ENCODE results near the gene IL32. TPM values are rescaled to one million over a fixed set of nuclear protein-coding genes. Genes with fewer than 3 reads are reported as not detected.
A peak's percentile ranks its signal among the peaks of the same experiment; 100 is the strongest.
"Not testable (repeated sequence)": the region's sequence is repeated elsewhere in the genome, so short reads cannot be mapped to it uniquely, and the experiment has no call there.

The IL32 gene
- total and polyA plus RNA-seq, 4 donors: 18.2 to 137 (median 50.9) TPM

DNA sequence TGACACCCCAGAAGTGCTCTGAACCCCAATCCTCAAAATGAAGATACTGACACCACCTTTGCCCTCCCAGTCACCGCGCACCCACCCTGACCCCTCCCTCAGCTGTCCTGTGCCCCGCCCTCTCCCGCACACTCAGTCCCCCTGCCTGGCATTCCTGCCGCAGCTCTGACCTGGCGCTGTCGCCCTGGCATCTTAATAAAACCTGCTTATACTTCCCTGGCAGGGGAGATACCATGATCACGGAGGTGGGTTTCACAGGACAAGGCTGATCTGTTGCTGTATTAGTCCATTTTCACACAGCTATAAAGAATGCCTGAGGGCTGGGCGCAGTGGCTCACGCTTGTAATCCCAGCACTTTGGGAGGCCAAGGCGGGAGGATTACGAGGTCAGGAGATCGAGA is 16.5 kb downstream of the IL32 start:
- ATAC-seq (ENCODE audit: low FRiP score); H3K27me3 ChIP-seq (ENCODE audit: control insufficient read depth in 1 of 2, insufficient read depth in 2 of 2, low read length in 1 of 2); DNase-seq; H3K9me3 ChIP-seq (ENCODE audit: control insufficient read depth, low read length); H3K4me1 ChIP-seq (ENCODE audit: control insufficient read depth in 1 of 2, insufficient read depth in 2 of 2, low read length in 2 of 2); H3K36me3 ChIP-seq (ENCODE audit: control insufficient read depth in 1 of 2, insufficient read depth in 2 of 2, low read length in 1 of 2); H3K4me3 ChIP-seq (ENCODE audit: low read length in 2 of 2); intact Hi-C loops (cut with DNase I); H3K27ac ChIP-seq (ENCODE audit: low read depth in 1 of 2, low read length in 2 of 2): not testable (repeated sequence)
- 92 to 93% methylated on average over 13 of the region's 13 CpGs for WGBS, 2 donors

DNA sequence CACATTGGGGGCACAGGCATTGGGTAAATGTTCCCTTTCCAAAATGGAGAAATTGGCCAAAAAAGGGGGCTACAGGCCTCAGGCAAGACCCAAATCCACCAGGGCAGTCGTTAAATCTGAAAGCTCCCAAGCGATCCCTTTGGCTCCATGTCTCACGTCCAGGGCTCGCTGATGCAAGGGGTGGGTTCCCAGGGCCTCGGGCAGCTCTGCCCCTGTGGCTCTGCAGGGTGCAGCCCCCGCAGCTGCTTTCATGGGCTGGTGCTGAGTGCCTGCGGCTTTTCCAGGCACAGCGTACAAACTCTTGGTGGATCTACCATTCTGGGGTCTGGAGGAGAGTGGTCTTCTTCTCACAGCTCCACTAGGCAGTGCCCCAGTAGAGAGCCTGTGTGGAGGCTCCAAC is 18.0 kb downstream of the IL32 start:
- WGBS, 2 donors: 84 to 91% methylated on average over 8 of the region's 8 CpGs
- H3K36me3 ChIP-seq (ENCODE audit: control insufficient read depth in 1 of 2, insufficient read depth in 2 of 2, low read length in 1 of 2); intact Hi-C loops (cut with DNase I); DNase-seq; ATAC-seq (ENCODE audit: low FRiP score); H3K27ac ChIP-seq (ENCODE audit: low read depth in 1 of 2, low read length in 2 of 2); H3K9me3 ChIP-seq (ENCODE audit: control insufficient read depth, low read length); H3K27me3 ChIP-seq (ENCODE audit: control insufficient read depth in 1 of 2, insufficient read depth in 2 of 2, low read length in 1 of 2); H3K4me1 ChIP-seq (ENCODE audit: control insufficient read depth in 1 of 2, insufficient read depth in 2 of 2, low read length in 2 of 2); H3K4me3 ChIP-seq (ENCODE audit: low read length in 2 of 2): not testable (repeated sequence)

DNA sequence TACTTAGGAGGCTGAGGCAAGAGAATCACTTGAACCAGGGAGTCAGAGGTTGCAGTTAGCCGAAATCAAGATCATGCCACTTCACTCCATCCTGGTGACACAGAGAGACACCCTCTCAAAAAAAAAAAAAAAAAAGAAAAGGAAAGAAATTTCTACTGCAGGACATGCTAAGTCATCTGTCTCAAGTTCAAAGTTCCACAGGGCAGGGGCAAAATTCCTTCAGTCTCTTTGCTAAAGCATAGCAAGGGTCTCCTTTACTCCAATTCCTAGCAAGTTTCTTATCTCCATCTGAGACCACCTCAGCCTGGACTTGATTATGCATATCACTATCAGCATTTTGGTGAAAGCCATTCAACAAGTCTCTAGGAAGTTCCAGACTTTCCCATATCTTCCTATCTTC is 19.1 kb downstream of the IL32 start:
- ATAC-seq (ENCODE audit: low FRiP score) (no peak), DNase-seq (no peak)
- Histone ChIP-seq H3K27ac (ENCODE audit: low read depth in 1 of 2, low read length in 2 of 2) (no peak overlapping the region), H3K27me3 (ENCODE audit: control insufficient read depth in 1 of 2, insufficient read depth in 2 of 2, low read length in 1 of 2) (no peaks in the 10 kb centered on the region), H3K4me1 (ENCODE audit: control insufficient read depth in 1 of 2, insufficient read depth in 2 of 2, low read length in 2 of 2) (no peaks in the 10 kb centered on the region), H3K9me3 (ENCODE audit: control insufficient read depth, low read length) (no peaks in the 10 kb centered on the region), H3K4me3 (ENCODE audit: low read length in 2 of 2) (no peak overlapping the region), H3K36me3 (ENCODE audit: control insufficient read depth in 1 of 2, insufficient read depth in 2 of 2, low read length in 1 of 2) (no peaks in the 10 kb centered on the region)
- 87 to 89% methylated on average over 1 of the region's 1 CpG for WGBS, 2 donors
- intact Hi-C loops (cut with DNase I): no loop called here

DNA sequence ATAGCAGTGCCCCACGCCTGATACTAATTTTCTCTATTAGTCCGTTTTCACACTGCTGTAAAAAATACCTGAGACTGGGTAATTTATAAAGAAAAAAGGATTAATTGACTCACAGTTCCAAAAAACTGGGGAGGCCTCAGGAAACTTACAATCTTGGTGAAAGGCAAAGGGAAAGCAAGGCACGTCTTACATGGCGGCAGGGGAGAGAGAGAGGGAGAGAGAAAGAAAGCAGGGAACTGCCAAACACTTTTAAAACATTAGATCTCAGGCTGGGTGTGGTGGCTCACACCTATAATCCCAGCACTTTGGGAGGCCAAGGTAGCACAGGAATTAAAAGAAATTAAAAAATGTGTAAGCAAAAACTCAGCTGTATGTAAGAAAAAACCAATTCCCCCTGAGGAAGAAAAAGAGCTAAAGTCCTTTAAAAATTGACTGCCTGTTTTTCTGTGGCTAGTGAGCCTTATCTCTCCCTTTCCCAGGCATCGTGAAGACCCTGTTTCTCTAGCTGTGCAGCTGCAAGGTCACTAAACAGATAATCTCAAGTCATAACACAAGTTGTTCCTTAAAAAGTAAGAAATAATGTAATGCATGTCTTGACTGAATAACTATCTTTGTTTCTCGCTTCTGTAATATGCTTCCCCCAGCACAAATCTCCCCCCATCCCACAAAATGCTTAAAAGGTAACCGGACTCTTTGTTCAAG is 19.7 kb downstream of the IL32 start:
- ATAC-seq (ENCODE audit: low FRiP score): no peak
- DNase-seq: no peak
- intact Hi-C loops (cut with DNase I): no loop called here
- H3K27ac ChIP-seq (ENCODE audit: low read depth in 1 of 2, low read length in 2 of 2): no peak overlapping the region
- H3K27me3 ChIP-seq (ENCODE audit: control insufficient read depth in 1 of 2, insufficient read depth in 2 of 2, low read length in 1 of 2): no peaks in the 10 kb centered on the region
- H3K4me1 ChIP-seq (ENCODE audit: control insufficient read depth in 1 of 2, insufficient read depth in 2 of 2, low read length in 2 of 2): no peaks in the 10 kb centered on the region
- H3K36me3 ChIP-seq (ENCODE audit: control insufficient read depth in 1 of 2, insufficient read depth in 2 of 2, low read length in 1 of 2): no peaks in the 10 kb centered on the region
- no peak overlapping the region for H3K4me3 ChIP-seq (ENCODE audit: low read length in 2 of 2)
- WGBS, 2 donors: 79 to 83% methylated on average over 7 of the region's 7 CpGs
- no peaks in the 10 kb centered on the region for H3K9me3 ChIP-seq (ENCODE audit: control insufficient read depth, low read length)

DNA sequence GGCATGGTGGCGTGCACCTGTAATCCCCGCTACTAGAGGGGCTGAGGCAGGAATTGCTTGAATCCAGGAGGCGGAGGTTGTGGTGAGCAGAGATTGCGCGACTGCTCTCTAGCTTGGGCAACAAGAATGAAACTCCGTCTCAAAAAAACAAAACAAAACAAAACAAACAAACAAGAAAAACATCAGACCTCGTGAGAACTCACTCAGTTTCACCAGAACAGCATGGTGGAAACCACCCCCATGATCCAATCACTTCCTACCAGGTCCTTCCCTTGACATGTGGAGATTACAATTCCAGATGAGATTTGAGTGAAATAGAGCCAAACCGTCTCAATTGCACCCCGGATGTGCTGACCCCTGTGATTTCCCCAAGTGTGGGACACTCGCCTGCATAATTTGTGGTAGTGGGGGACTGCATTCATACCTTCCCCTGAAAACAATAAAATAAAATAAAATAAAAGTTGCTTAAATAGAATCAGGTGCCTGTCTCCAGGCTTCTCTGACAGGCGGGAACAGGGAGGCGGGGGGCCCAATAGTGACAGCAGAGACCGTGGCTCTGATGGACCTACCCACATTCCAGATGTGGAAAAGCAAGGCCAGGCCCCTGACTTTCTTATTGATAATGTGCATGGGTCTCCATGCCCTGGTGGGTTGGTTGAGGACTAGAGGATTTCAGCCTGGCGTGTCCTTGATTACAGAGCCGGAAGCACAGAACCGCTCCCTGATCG is 20.6 kb downstream of the IL32 start:
- H3K4me1 ChIP-seq (ENCODE audit: control insufficient read depth in 1 of 2, insufficient read depth in 2 of 2, low read length in 2 of 2): no peaks in the 10 kb centered on the region
- H3K9me3 ChIP-seq (ENCODE audit: control insufficient read depth, low read length): no peaks in the 10 kb centered on the region
- no peaks in the 10 kb centered on the region for H3K27me3 ChIP-seq (ENCODE audit: control insufficient read depth in 1 of 2, insufficient read depth in 2 of 2, low read length in 1 of 2)
- intact Hi-C loops (cut with DNase I): no loop called here
- H3K36me3 ChIP-seq (ENCODE audit: control insufficient read depth in 1 of 2, insufficient read depth in 2 of 2, low read length in 1 of 2): no peaks in the 10 kb centered on the region
- 88 to 89% methylated on average over 17 of the region's 17 CpGs for WGBS, 2 donors
- DNase-seq (no peak), ATAC-seq (ENCODE audit: low FRiP score) (no peak)
- no peak overlapping the region for H3K27ac ChIP-seq (ENCODE audit: low read depth in 1 of 2, low read length in 2 of 2)
- H3K4me3 ChIP-seq (ENCODE audit: low read length in 2 of 2): no peak overlapping the region

DNA sequence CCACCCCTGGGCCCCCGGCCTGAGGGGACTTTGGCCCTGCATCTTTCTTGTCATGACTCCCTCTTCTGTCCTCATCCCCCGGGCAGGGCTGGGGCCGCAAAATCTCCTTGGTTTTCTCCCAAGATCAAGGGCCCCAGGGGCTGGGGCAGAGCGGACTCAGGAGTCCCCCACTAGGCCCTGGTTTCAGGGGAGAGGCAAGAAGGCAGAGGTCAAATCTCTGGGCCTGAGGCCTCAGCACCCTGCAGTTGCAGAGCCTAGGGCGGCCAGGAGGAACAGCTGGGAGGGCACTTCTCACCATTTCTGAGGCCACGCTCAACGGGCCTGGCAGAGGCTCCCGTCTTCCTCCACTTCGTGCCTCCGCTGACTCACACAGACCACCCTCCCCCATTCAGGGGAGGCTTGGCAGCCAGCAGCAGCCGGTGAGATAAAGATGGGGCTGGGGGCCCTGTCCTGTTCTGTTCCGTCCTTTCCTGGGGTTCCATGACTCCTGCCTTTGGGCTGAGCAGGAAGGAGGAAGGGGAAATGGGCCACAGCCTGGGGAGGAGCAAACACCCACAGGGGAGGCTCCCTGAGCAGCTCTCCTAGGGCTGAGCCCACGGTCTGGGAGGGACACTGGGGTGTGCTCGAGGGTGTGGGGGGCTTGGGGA is 21.3 kb downstream of the IL32 start:
- Histone ChIP-seq H3K4me1 (ENCODE audit: control insufficient read depth in 1 of 2, insufficient read depth in 2 of 2, low read length in 2 of 2) (no peaks in the 10 kb centered on the region), H3K36me3 (ENCODE audit: control insufficient read depth in 1 of 2, insufficient read depth in 2 of 2, low read length in 1 of 2) (no peaks in the 10 kb centered on the region), H3K4me3 (ENCODE audit: low read length in 2 of 2) (no peak overlapping the region), H3K9me3 (ENCODE audit: control insufficient read depth, low read length) (no peaks in the 10 kb centered on the region), H3K27ac (ENCODE audit: low read depth in 1 of 2, low read length in 2 of 2) (no peak overlapping the region), H3K27me3 (ENCODE audit: control insufficient read depth in 1 of 2, insufficient read depth in 2 of 2, low read length in 1 of 2) (no peaks in the 10 kb centered on the region)
- ATAC-seq (ENCODE audit: low FRiP score): peak; percentile 53
- DNase-seq: no peak
- intact Hi-C loops (cut with DNase I): no loop called here
- WGBS, 2 donors: 82 to 83% methylated on average over 14 of the region's 14 CpGs

DNA sequence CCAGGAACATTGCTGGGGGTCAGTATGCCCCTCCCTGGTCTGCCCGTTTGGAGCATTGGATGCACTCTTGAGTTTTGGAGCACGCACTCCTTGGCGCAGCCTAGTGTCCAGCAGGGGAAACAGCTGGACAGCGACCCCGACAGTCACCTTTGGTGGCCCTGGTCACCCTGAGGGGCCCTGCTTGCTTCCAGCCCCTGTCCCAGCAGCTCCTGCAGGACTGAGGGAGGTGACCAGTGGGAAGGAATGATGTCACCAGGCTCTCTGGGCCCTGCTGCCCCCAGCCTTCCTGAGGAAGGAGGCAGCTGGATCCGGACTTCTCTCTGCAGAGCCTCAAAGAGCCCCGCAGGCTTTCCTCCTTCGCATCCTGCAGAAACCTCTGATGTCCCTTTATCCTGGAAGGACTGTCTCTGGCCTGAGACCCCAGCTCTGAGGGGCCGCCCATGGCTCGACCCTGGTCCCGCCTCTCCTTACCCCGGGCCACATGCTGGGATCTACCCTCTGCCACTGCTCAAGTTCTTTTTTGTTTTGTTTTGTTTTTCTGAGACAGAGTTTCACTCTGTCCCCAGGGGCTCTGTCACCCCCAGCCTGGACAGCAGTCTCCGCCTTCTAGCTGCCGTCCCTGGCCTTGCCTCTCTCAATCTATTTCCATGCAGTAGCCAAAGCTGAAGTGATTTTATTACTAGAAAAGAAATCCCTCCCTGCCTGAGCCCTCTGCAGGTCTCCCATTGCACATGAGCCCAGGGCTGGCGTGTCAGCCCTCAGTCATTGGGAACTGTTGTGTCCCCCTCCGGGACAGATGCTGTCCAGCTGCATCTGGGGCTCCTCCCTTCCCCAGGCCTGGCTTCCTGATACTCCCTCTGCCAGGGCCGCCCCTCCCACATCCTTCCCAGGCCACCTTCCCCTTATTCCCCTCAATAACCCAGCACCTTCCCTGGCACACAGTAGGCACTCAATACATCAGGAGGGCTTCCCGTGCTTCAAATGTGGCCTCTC is 22.1 kb downstream of the IL32 start:
- Histone ChIP-seq H3K27me3 (ENCODE audit: control insufficient read depth in 1 of 2, insufficient read depth in 2 of 2, low read length in 1 of 2) (no peaks in the 10 kb centered on the region), H3K36me3 (ENCODE audit: control insufficient read depth in 1 of 2, insufficient read depth in 2 of 2, low read length in 1 of 2) (no peaks in the 10 kb centered on the region), H3K27ac (ENCODE audit: low read depth in 1 of 2, low read length in 2 of 2) (no peak overlapping the region), H3K9me3 (ENCODE audit: control insufficient read depth, low read length) (no peaks in the 10 kb centered on the region), H3K4me3 (ENCODE audit: low read length in 2 of 2) (no peak overlapping the region), H3K4me1 (ENCODE audit: control insufficient read depth in 1 of 2, insufficient read depth in 2 of 2, low read length in 2 of 2) (no peaks in the 10 kb centered on the region)
- ATAC-seq (ENCODE audit: low FRiP score) (peak; percentile 42), DNase-seq (no peak)
- intact Hi-C loops (cut with DNase I): no loop called here
- WGBS, 2 donors: 63 to 64% methylated on average over 18 of the region's 18 CpGs

GRCh38 chr16:3088450-3088849 is 23.0 kb downstream of the IL32 start:
- Histone ChIP-seq H3K4me3 (ENCODE audit: low read length in 2 of 2) (no peak overlapping the region), H3K36me3 (ENCODE audit: control insufficient read depth in 1 of 2, insufficient read depth in 2 of 2, low read length in 1 of 2) (no peaks in the 10 kb centered on the region), H3K27ac (ENCODE audit: low read depth in 1 of 2, low read length in 2 of 2) (no peak overlapping the region), H3K27me3 (ENCODE audit: control insufficient read depth in 1 of 2, insufficient read depth in 2 of 2, low read length in 1 of 2) (no peaks in the 10 kb centered on the region), H3K9me3 (ENCODE audit: control insufficient read depth, low read length) (no peaks in the 10 kb centered on the region), H3K4me1 (ENCODE audit: control insufficient read depth in 1 of 2, insufficient read depth in 2 of 2, low read length in 2 of 2) (no peaks in the 10 kb centered on the region)
- 69 to 72% methylated on average over 7 of the region's 7 CpGs for WGBS, 2 donors
- ATAC-seq (ENCODE audit: low FRiP score): no peak
- intact Hi-C loops (cut with DNase I): no loop called here
- DNase-seq: no peak
